Neutrophil (primary cell): Measurements from ENCODE around the gene MYBPC1.

Source experiments
- H3K27ac ChIP-seq: fragments of 200-600 bp; sonication (generic); 2 replicates; pipeline ENCODE4 v1.5.1; 2016; ENCODE audit warnings: mild to moderate bottlenecking, moderate library complexity
- H3K27me3 ChIP-seq: fragments of 200-600 bp; sonication (generic); 2 replicates; pipeline ENCODE4 v1.6.0; 2016; ENCODE audit warnings: mild to moderate bottlenecking
- H3K36me3 ChIP-seq: fragments of 200-600 bp; sonication (generic); 2 replicates; pipeline ENCODE4 v1.5.1; 2017
- H3K4me1 ChIP-seq, 2 experiments: fragments of 200-600 bp in 1 of 2; sonication (generic) in 1 of 2; 1 replicate in 1 of 2; 2 replicates in 1 of 2; pipeline versions ENCODE4 v1.5.1 to v1.6.1; 2013 to 2016; ENCODE audit warnings: low read depth in 1 of 2, low read length in 1 of 2, mild to moderate bottlenecking in 1 of 2, moderate library complexity in 1 of 2; ENCODE audit not compliant: control insufficient read depth in 1 of 2, insufficient read depth in 1 of 2
- H3K4me3 ChIP-seq, 2 experiments: fragments of 200-600 bp in 1 of 2; sonication (generic) in 1 of 2; 1 replicate in 1 of 2; 2 replicates in 1 of 2; pipeline ENCODE4 v1.5.1; 2013 to 2016; ENCODE audit warnings: low read depth in 1 of 2, low read length in 1 of 2, mild to moderate bottlenecking in 1 of 2, moderate library complexity in 1 of 2
- H3K9me3 ChIP-seq: fragments of 200-600 bp; sonication (generic); 2 replicates; pipeline ENCODE4 v1.5.1; 2016
- CTCF ChIP-seq: fragments of 200-600 bp; sonication (generic); IDR thresholded peaks from 2 replicates; pipeline ENCODE4 v1.5.1; 2016; ENCODE audit warnings: antibody characterized with exemption

Gene MYBPC1

DNA sequence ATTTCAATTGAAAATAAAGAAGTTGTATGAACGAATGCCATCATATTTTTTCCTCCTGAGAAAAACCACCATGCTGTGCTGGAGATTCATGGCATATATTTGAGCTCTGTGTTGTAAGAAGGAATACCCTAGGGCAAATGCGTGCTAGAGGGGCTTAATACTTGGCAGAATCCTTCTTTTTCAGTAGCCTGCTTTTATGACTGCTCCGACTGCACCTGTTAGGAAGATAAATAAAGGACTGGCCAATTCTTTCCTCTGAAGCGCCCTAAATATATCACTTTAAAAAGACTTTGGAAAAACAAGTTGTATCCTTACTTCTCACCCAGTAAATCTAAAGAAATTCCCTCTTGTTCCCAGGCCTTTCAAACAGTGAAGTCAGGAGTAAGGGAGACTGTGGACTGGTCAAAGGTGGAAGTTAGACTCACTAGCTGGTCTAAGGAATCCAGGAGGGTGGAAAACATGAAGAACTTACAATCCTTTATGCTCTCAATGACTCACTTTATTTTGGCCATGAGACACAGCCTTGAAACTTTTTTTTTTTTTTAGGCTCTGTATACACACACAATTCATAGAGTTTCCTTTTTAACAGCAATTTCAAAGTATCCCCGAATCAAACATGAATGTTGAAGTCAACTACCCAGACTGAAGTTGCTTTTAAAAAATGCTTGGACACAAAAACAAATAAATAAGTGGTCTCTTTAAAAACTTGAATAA, 5.2 kb downstream of the MYBPC1 start:
- Histone ChIP-seq H3K36me3 (no peaks in the 10 kb centered on the region), H3K27me3 (peaks cover under 1% of the 10 kb centered on the region), H3K4me3 (no peak overlapping the region), H3K4me1 (no peaks in the 10 kb centered on the region), H3K9me3 (no peaks in the 10 kb centered on the region), H3K27ac (no peak overlapping the region)
- TF ChIP-seq CTCF: no peak

DNA sequence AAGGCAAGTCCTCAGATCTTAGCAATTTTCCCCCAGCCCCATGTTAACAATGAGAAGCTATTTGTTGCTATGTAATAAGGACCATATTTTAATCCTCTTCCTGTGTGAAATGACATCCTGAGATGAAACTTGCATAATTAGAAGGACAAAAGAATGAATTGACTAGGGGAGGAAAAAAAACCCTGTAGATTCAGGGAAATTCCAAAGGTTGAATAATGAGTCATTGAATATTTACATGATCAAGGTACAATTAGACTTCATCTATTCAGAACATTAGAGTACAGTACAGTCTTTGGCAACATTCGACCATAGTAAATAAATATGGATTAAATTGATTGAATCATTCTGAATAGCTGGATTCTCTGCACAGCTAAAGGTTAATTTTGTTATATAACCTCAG, 9.4 kb downstream of the MYBPC1 start:
- no peaks in the 10 kb centered on the region for H3K36me3 ChIP-seq
- no peaks in the 10 kb centered on the region for H3K9me3 ChIP-seq
- no peak overlapping the region for H3K4me3 ChIP-seq
- H3K4me1 ChIP-seq: no peaks in the 10 kb centered on the region
- H3K27me3 ChIP-seq: no peaks in the 10 kb centered on the region
- no peak overlapping the region for H3K27ac ChIP-seq
- TF ChIP-seq CTCF: no peak

DNA sequence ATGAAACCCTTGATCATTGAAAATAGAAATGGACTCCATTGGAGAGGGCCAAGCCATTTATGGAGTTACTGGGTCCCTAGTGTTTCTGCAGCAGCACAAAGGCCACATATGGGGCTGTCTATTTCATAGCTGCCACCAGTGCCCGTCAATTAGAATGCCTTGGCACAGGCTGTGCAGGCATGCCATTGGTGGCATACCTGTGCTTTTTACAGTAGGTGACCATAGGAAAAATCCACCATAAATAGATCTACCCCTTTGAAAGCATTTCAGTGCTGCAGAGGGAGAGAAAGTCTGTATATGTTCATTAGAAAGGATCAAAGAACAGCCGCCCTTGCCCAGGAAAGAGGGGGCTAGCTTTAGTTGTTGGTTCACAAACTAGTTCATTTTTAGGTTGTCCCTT, 13.1 kb downstream of the MYBPC1 start:
- Histone ChIP-seq H3K27me3 (no peaks in the 10 kb centered on the region), H3K27ac (no peak overlapping the region), H3K9me3 (no peaks in the 10 kb centered on the region), H3K4me1 (no peaks in the 10 kb centered on the region), H3K36me3 (no peaks in the 10 kb centered on the region), H3K4me3 (no peak overlapping the region)
- no peak for TF ChIP-seq CTCF

- H3K27ac ChIP-seq: no peak overlapping the region
Measured at GRCh38 chr12:101608301-101609133, 13.7 kb downstream of the MYBPC1 start.

GRCh38 chr12:101609198-101609597, 14.4 kb downstream of the MYBPC1 start:
- H3K4me1 ChIP-seq: no peaks in the 10 kb centered on the region
- no peaks in the 10 kb centered on the region for H3K27me3 ChIP-seq
- H3K27ac ChIP-seq: no peak overlapping the region
- H3K9me3 ChIP-seq: no peaks in the 10 kb centered on the region
- H3K4me3 ChIP-seq: no peak overlapping the region
- H3K36me3 ChIP-seq: no peaks in the 10 kb centered on the region
- TF ChIP-seq CTCF: no peak

More at GRCh38 chr12:101608301-101609133, 13.7 kb downstream of the MYBPC1 start:
- no peaks in the 10 kb centered on the region for H3K9me3 ChIP-seq
- no peak overlapping the region for H3K4me3 ChIP-seq
- H3K4me1 ChIP-seq: no peaks in the 10 kb centered on the region
- no peaks in the 10 kb centered on the region for H3K36me3 ChIP-seq
- no peak for TF ChIP-seq CTCF
- no peaks in the 10 kb centered on the region for H3K27me3 ChIP-seq
